ENCODE results near the gene CCDC33.

DNA sequence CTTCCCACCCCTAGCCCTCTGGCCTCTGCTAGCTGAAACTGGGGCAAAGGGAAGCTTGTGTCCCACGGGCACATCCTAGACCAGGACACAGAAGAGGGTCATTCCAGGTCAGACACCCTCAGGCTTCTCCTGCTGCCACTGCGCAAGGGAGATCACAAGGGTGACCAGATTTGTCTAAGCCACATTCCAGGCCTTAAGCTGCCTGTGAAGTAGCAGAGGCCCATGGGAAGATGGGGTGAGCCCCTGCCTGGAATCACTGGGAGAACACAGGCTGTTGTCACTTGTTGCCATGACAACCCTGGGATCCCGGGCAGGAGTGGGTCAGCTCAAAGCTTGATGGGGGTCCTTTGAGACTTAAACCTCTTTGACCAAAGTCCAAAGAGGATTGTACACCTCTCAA lies 44.3 kb upstream of the CCDC33 start:
- TF ChIP-seq, protein P1, sequence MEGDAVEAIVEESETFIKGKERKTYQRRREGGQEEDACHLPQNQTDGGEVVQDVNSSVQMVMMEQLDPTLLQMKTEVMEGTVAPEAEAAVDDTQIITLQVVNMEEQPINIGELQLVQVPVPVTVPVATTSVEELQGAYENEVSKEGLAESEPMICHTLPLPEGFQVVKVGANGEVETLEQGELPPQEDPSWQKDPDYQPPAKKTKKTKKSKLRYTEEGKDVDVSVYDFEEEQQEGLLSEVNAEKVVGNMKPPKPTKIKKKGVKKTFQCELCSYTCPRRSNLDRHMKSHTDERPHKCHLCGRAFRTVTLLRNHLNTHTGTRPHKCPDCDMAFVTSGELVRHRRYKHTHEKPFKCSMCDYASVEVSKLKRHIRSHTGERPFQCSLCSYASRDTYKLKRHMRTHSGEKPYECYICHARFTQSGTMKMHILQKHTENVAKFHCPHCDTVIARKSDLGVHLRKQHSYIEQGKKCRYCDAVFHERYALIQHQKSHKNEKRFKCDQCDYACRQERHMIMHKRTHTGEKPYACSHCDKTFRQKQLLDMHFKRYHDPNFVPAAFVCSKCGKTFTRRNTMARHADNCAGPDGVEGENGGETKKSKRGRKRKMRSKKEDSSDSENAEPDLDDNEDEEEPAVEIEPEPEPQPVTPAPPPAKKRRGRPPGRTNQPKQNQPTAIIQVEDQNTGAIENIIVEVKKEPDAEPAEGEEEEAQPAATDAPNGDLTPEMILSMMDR (IDR thresholded peaks at IDR 0.05): no peak
- TF ChIP-seq POLR2A (IDR thresholded peaks at IDR 0.05) (no peak), EP300 (IDR thresholded peaks at IDR 0.05) (no peak)
